ENCODE data around the gene S100A16.

The S100A16 gene

GRCh38 chr1:153635872-153636271 is 22.9 kb upstream of the S100A16 start:
- no peak for DNase-seq

- DNase-seq: peak; percentile 100
Observed at GRCh38 chr1:153633754-153634665, 21.1 kb upstream of the S100A16 start, which contains the start of gene CHTOP. Gene CHTOP (plus strand): TSS chr1:153634066. CDS start chr1:153636589, 2,523 bp downstream.

GRCh38 chr1:153633161-153633753 is 20.3 kb upstream of the S100A16 start:
- DNase-seq: peak; percentile 74

- DNase-seq: no peak
Observed at GRCh38 chr1:153631047-153632022, 18.4 kb upstream of the S100A16 start.

- no peak for DNase-seq
Observed at GRCh38 chr1:153630384-153630783, 17.4 kb upstream of the S100A16 start.

- no peak for DNase-seq
Observed at GRCh38 chr1:153629971-153630370, 17.0 kb upstream of the S100A16 start.

- no peak for DNase-seq
Observed at GRCh38 chr1:153629343-153629665, 16.4 kb upstream of the S100A16 start.

- DNase-seq: no peak
Observed at GRCh38 chr1:153628638-153629342, 15.9 kb upstream of the S100A16 start.

GRCh38 chr1:153627715-153628626 is 15.0 kb upstream of the S100A16 start, which contains the start of gene S100A1:
Gene S100A1 (plus strand): TSS chr1:153628434. CDS start chr1:153630522, 2,088 bp downstream.
- no peak for DNase-seq

GRCh38 chr1:153626904-153627714 is 14.2 kb upstream of the S100A16 start, which contains the start of gene S100A13:
Gene S100A13 (minus strand): TSS chr1:153627505. CDS start chr1:153626472, 1,033 bp downstream.
- DNase-seq: peak; percentile 93

- DNase-seq: no peak
Observed at GRCh38 chr1:153626477-153626903, 13.6 kb upstream of the S100A16 start.

- no peak for DNase-seq
Observed at GRCh38 chr1:153624965-153625611, 12.2 kb upstream of the S100A16 start.

- no peak for DNase-seq
Observed at GRCh38 chr1:153623101-153623500, 10.2 kb upstream of the S100A16 start.

GRCh38 chr1:153619171-153619570 is 6.2 kb upstream of the S100A16 start:
- no peak for DNase-seq

GRCh38 chr1:153617663-153618062 is 4.7 kb upstream of the S100A16 start:
- peak; percentile 72 for DNase-seq

- DNase-seq: no peak
Observed at GRCh38 chr1:153616917-153617311, 4.0 kb upstream of the S100A16 start.

- no peak for DNase-seq
Observed at GRCh38 chr1:153616144-153616916, 3.4 kb upstream of the S100A16 start, which contains the start of gene S100A14. Gene S100A14 (minus strand): TSS chr1:153616325. CDS start chr1:153615858, 467 bp downstream.

- no peak for DNase-seq
Observed at GRCh38 chr1:153615406-153615805, 2.5 kb upstream of the S100A16 start.

- no peak for DNase-seq
Observed at GRCh38 chr1:153614906-153615305, 2.0 kb upstream of the S100A16 start.
